ENCODE measurements around the gene TRPM1.

DNA sequence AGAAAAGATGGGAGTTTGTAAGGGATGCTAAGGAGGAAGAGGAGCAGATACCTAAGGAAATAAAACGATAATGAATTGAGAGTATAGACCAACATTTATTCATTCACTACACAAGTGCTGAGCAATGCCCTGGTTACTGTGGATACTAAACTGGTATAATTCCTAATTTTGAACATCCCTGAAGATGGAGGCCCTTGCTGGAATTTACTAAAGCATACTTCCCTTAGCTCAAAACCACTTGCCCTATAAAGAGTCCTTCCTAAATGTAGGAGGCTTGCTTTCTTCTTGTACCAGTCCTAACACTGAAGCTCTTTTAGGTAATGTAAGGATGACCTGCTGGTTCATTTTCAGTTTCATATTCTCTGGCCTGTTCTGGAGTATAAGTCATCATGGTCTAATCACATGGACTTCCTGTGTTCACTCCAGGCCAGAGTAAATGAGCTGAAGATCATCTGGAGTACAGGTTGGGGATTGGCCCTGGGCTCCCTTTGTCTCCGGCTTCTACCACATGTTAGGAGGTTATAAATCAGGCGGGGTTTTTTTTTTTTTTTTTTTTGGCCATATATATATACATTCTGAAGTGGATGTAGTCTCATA lies 70.0 kb downstream of the TRPM1 start:
- no peak for TF ChIP-seq POLR2A (IDR thresholded peaks at IDR 0.05; ENCODE audit: low read depth, low read length)
- TF ChIP-seq POLR2AphosphoS5 (IDR thresholded peaks at IDR 0.05; ENCODE audit: low read depth, low read length), result no peak
- TF ChIP-seq TAF1 (IDR thresholded peaks at IDR 0.05; ENCODE audit: borderline replicate concordance, low read depth, low read length), result no peak
